ENCODE measurements around the gene DNAH7. TPM values are rescaled to one million over a fixed set of nuclear protein-coding genes. Genes with fewer than 3 reads are reported as not detected.

The DNAH7 gene
- total and polyA plus RNA-seq, 2 experiments from 2014 or later = 0.35 to 1.1 TPM

DNA sequence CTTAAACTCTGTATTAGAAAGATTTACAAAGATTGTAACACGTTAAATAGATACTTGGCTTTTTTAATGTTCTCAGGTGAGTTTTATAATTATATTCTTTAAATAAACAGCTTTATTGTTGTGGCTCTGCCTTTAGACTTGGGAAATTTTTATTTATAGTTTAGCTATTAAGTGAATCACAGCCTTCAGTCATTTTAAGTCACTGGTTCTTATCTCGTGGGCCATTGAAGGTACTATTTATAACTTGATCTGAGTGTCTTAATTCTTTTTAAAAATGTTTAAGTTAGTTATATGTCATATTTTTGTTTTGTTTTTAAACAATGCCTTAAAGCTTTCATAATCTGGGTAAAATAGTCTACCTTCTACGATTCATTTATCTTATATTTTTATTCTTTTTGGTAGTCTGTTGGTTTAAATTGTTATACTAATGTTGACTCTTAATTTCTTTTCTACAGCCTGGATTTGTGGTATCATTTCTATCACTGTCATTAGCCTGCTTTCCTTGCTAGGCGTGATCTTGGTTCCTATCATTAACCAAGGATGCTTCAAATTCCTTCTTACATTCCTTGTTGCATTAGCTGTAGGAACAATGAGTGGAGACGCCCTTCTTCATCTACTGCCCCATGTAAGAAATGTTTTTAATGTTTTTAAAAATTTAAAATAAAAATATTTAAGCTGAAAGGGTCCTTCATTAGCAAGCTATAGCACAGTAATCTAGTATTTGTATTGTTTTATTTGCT, 362.3 kb downstream of the DNAH7 start (continued):
- TF ChIP-seq, protein P1, sequence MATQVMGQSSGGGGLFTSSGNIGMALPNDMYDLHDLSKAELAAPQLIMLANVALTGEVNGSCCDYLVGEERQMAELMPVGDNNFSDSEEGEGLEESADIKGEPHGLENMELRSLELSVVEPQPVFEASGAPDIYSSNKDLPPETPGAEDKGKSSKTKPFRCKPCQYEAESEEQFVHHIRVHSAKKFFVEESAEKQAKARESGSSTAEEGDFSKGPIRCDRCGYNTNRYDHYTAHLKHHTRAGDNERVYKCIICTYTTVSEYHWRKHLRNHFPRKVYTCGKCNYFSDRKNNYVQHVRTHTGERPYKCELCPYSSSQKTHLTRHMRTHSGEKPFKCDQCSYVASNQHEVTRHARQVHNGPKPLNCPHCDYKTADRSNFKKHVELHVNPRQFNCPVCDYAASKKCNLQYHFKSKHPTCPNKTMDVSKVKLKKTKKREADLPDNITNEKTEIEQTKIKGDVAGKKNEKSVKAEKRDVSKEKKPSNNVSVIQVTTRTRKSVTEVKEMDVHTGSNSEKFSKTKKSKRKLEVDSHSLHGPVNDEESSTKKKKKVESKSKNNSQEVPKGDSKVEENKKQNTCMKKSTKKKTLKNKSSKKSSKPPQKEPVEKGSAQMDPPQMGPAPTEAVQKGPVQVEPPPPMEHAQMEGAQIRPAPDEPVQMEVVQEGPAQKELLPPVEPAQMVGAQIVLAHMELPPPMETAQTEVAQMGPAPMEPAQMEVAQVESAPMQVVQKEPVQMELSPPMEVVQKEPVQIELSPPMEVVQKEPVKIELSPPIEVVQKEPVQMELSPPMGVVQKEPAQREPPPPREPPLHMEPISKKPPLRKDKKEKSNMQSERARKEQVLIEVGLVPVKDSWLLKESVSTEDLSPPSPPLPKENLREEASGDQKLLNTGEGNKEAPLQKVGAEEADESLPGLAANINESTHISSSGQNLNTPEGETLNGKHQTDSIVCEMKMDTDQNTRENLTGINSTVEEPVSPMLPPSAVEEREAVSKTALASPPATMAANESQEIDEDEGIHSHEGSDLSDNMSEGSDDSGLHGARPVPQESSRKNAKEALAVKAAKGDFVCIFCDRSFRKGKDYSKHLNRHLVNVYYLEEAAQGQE (IDR thresholded peaks at IDR 0.05; ENCODE audit: unreplicated experiment) = no peak
- TF ChIP-seq EZH2phosphoT487 (IDR thresholded peaks at IDR 0.05; ENCODE audit: unreplicated experiment) (no peak), CREB1 (CRISPR knock-in tag; IDR thresholded peaks at IDR 0.05; ENCODE audit: low read depth) (no peak), STAT1 (IDR thresholded peaks at IDR 0.05; ENCODE audit: unreplicated experiment) (no peak)

DNA sequence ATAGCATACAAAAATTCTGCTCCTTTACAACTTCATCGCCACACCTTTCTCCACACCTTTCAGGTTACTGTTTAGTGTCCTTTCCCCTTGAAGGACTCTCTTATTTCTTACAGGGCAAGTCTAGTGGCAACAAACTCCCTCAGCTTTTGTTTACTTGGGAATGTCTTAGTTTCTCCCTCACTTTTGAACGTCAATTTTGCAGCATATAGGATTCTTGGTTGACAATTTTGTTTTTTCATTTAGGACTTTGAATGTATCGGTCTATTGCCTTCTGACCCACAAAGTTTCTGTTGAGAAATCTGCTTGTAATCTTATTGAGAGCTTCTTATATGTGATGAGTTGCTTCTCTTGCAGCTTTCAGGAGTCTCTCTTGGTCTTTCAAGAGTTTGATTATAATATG, 368.2 kb downstream of the DNAH7 start:
- Mint-ChIP-seq H3K4me3 (no peak overlapping the region), H3K36me3 (ENCODE audit: low read depth) (peaks cover 36% of the 10 kb centered on the region), H3K9me3 (peaks cover 17% of the 10 kb centered on the region), H3K27me3 (ENCODE audit: insufficient read depth, low read depth, poor library complexity) (no peaks in the 10 kb centered on the region), H3K27ac (no peak overlapping the region), H3K4me1 (peaks cover 9% of the 10 kb centered on the region)
- Histone ChIP-seq H4K20me1 (replicated peaks; ENCODE audit: insufficient read depth) (peaks cover 3% of the 10 kb centered on the region; the same call in 1 of the 2 replicates), H3K4me2 (no peak overlapping the region), H3K79me2 (replicated peaks; ENCODE audit: insufficient read depth) (peaks cover 98% of the 10 kb centered on the region), H3K36me3 (ENCODE audit: insufficient read depth) (0 out of 2 replicates have a peak, but pooled peaks cover 3% of the 10 kb centered on the region), H3K4me3 (no peak overlapping the region), H3K9me2 (ENCODE audit: insufficient read depth) (no peaks in the 10 kb centered on the region), H3K4me1 (ENCODE audit: insufficient read depth) (peaks cover 21% of the 10 kb centered on the region), H3K27me3 (ENCODE audit: insufficient read depth) (no peaks in the 10 kb centered on the region), H2AFZ (no peak overlapping the region), H3F3A (replicated peaks; ENCODE audit: low read depth) (no peaks in the 10 kb centered on the region), H3K27ac (ENCODE audit: low read depth) (no peak overlapping the region)
- ATAC-seq (no peak), DNase-seq (ENCODE audit: low spot score) (no peak)
- TF ChIP-seq, protein P2, sequence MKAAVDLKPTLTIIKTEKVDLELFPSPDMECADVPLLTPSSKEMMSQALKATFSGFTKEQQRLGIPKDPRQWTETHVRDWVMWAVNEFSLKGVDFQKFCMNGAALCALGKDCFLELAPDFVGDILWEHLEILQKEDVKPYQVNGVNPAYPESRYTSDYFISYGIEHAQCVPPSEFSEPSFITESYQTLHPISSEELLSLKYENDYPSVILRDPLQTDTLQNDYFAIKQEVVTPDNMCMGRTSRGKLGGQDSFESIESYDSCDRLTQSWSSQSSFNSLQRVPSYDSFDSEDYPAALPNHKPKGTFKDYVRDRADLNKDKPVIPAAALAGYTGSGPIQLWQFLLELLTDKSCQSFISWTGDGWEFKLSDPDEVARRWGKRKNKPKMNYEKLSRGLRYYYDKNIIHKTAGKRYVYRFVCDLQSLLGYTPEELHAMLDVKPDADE (IDR thresholded peaks at IDR 0.05) = no peak
- no peak for TF ChIP-seq ZNF331 (CRISPR knock-in tag; IDR thresholded peaks at IDR 0.05; ENCODE audit: low read depth)
- TF ChIP-seq, protein P3, sequence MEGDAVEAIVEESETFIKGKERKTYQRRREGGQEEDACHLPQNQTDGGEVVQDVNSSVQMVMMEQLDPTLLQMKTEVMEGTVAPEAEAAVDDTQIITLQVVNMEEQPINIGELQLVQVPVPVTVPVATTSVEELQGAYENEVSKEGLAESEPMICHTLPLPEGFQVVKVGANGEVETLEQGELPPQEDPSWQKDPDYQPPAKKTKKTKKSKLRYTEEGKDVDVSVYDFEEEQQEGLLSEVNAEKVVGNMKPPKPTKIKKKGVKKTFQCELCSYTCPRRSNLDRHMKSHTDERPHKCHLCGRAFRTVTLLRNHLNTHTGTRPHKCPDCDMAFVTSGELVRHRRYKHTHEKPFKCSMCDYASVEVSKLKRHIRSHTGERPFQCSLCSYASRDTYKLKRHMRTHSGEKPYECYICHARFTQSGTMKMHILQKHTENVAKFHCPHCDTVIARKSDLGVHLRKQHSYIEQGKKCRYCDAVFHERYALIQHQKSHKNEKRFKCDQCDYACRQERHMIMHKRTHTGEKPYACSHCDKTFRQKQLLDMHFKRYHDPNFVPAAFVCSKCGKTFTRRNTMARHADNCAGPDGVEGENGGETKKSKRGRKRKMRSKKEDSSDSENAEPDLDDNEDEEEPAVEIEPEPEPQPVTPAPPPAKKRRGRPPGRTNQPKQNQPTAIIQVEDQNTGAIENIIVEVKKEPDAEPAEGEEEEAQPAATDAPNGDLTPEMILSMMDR (conservative IDR thresholded peaks at IDR 0.05; ENCODE audit: low read depth in 2 of 2) = no peak
- TF ChIP-seq, protein P1 (IDR thresholded peaks at IDR 0.05; ENCODE audit: unreplicated experiment) = no peak
- TF ChIP-seq JUNB (IDR thresholded peaks at IDR 0.05; ENCODE audit: unreplicated experiment) = no peak
- TF ChIP-seq ZNF114 (CRISPR knock-in tag; IDR thresholded peaks at IDR 0.05) = no peak
- TF ChIP-seq EZH2 (IDR thresholded peaks at IDR 0.05; ENCODE audit: low read depth, unreplicated experiment) = no peak
- no peak for TF ChIP-seq CREB1 (CRISPR knock-in tag; IDR thresholded peaks at IDR 0.05; ENCODE audit: low read depth)
